Chondrocyte (in vitro differentiated cells): Measurements from ENCODE around the gene SMIM20. TPM values are rescaled to one million over a fixed set of nuclear protein-coding genes. Genes with fewer than 3 reads are reported as not detected.

Experiments used
- DNase-seq: peaks from one replicate; pipeline ENCODE4 v3.0.0; 2021; ENCODE audit warnings: mixed read lengths, low spot score
- H3K27ac Mint-ChIP-seq: one replicate; pipeline ENCODE4 v1.8.0; 2021; ENCODE audit warnings: mild to moderate bottlenecking, moderate library complexity, mixed read lengths; ENCODE audit not compliant: unreplicated experiment
- H3K27me3 Mint-ChIP-seq: 2 replicates; pipeline ENCODE4 v1.8.0; 2021; ENCODE audit warnings: low read depth, mixed read lengths
- H3K36me3 Mint-ChIP-seq: 2 replicates; pipeline ENCODE4 v1.8.0; 2021; ENCODE audit warnings: low read depth, mixed read lengths
- H3K4me1 Mint-ChIP-seq: 2 replicates; pipeline ENCODE4 v1.8.0; 2021; ENCODE audit warnings: low read depth, mild to moderate bottlenecking, mixed read lengths
- H3K4me3 Mint-ChIP-seq: one replicate; pipeline ENCODE4 v1.8.0; 2021; ENCODE audit warnings: mild to moderate bottlenecking, moderate library complexity, mixed read lengths; ENCODE audit not compliant: unreplicated experiment
- H3K9me3 Mint-ChIP-seq: 2 replicates; pipeline ENCODE4 v1.8.0; 2021; ENCODE audit warnings: low read depth, mixed read lengths
- total RNA-seq: library from RNA; stranded (reverse); gene quantifications from 3 replicates; pipeline ENCODE4 v1.2.1, GENCODE V29; 2021
- TF ChIP-seq, protein P1 (sequence below): fragments of 200-600 bp; sonication (generic); IDR thresholded peaks from 2 replicates; pipeline ENCODE4 v1.5.0; 2021; ENCODE audit warnings: antibody characterized with exemption, mild to moderate bottlenecking, moderate library complexity

The SMIM20 gene
- total RNA-seq, 1 donor from 2014 or later = 19.7 TPM

DNA sequence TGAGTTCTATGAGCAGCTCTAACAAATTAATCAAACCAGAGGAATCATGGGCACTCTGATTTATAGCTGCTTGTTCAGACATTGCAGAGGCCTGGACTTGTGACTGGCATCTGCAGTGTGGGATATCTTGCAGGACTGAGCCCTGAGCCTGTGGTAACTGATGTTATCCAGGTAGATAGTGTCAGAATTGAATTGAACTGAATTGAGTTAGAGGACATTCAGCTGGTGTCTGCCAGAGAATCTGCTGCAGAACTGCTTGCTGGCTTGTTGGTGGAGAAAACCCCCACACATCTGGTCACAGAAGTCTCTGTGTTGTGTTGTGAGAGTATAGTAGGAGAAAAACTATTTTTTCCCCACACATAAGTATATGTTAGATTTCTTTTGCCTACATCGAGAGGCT, 42.2 kb downstream of the SMIM20 start:
- no peaks in the 10 kb centered on the region for H3K36me3 Mint-ChIP-seq
- TF ChIP-seq, protein P1, sequence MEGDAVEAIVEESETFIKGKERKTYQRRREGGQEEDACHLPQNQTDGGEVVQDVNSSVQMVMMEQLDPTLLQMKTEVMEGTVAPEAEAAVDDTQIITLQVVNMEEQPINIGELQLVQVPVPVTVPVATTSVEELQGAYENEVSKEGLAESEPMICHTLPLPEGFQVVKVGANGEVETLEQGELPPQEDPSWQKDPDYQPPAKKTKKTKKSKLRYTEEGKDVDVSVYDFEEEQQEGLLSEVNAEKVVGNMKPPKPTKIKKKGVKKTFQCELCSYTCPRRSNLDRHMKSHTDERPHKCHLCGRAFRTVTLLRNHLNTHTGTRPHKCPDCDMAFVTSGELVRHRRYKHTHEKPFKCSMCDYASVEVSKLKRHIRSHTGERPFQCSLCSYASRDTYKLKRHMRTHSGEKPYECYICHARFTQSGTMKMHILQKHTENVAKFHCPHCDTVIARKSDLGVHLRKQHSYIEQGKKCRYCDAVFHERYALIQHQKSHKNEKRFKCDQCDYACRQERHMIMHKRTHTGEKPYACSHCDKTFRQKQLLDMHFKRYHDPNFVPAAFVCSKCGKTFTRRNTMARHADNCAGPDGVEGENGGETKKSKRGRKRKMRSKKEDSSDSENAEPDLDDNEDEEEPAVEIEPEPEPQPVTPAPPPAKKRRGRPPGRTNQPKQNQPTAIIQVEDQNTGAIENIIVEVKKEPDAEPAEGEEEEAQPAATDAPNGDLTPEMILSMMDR = no peak
- H3K4me3 Mint-ChIP-seq = no peak overlapping the region
- DNase-seq = no peak
- peaks cover 7% of the 10 kb centered on the region for H3K27me3 Mint-ChIP-seq
- H3K4me1 Mint-ChIP-seq = peaks cover 7% of the 10 kb centered on the region
- H3K9me3 Mint-ChIP-seq = peaks cover 3% of the 10 kb centered on the region
- H3K27ac Mint-ChIP-seq = no peak overlapping the region

DNA sequence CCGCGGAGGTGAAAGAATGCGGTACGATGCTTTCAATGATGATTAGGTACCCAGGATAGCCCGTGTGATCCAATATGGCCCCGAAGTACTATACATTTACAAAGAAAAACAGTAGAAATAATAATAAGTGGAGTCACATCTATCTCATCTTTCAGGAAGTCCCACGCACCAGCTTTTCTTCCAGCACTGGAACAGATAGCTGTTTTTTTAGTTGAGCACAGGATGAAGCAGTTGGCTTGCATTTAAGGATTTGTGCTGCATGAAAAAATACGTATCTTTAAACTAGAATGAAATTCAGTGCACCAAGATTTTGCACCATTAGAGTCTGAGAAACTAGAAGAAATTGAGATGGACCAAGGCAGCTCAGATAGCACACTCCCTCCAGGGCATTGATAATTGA, 44.1 kb downstream of the SMIM20 start:
- Mint-ChIP-seq H3K36me3 (no peaks in the 10 kb centered on the region), H3K9me3 (peaks cover 3% of the 10 kb centered on the region), H3K4me3 (no peak overlapping the region), H3K4me1 (peaks cover 6% of the 10 kb centered on the region), H3K27ac (no peak overlapping the region), H3K27me3 (peaks cover 7% of the 10 kb centered on the region)
- TF ChIP-seq, protein P1 = no peak
- no peak for DNase-seq

DNA sequence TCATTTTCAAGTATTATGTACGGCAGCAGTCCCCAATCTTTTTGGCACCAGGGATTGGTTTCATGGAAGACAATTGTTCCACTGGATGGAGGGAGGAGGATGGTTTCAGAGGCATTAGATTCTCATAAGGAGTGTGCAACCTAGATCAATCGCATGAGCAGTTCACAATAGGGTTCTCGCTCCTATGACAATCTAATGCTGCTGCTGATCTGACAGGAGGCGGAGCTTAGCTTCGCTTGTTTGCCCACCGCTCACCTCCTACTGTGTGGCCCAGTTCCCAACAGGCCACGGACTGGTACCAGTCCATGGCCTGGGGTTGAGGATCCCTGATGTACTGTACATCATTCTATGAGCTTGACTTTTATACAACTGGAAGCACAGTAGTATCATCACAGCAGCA, 48.4 kb downstream of the SMIM20 start:
- no peak overlapping the region for H3K27ac Mint-ChIP-seq
- no peak for DNase-seq
- TF ChIP-seq, protein P1 = no peak
- H3K4me3 Mint-ChIP-seq = no peak overlapping the region
- no peaks in the 10 kb centered on the region for H3K4me1 Mint-ChIP-seq
- peaks cover 2% of the 10 kb centered on the region for H3K36me3 Mint-ChIP-seq
- H3K9me3 Mint-ChIP-seq = peaks cover 3% of the 10 kb centered on the region
- no peaks in the 10 kb centered on the region for H3K27me3 Mint-ChIP-seq

DNA sequence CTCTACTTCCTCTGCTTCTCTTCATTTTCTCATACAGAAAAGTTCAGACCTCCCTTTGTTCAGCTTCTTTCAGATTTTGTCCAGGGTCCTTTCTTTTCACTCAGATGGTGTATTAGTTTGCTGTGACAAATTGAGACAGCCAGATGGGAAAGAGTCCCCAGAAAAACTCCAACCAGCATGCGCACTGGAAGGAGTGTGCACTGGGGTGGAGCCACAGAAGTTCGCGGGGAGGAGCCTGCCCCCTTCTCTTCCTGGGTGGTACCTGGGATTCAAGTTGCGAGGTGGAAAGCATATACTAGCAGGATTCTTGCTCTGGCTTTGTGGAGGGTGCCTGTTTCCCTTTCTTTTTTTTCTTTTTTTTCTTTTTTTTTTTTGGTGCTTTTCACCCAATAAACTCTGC, 51.6 kb downstream of the SMIM20 start:
- Mint-ChIP-seq H3K27ac (no peak overlapping the region), H3K27me3 (no peaks in the 10 kb centered on the region), H3K4me3 (no peak overlapping the region), H3K9me3 (peaks cover 3% of the 10 kb centered on the region), H3K36me3 (peaks cover 2% of the 10 kb centered on the region), H3K4me1 (peaks cover 11% of the 10 kb centered on the region)
- DNase-seq = no peak
- TF ChIP-seq, protein P1 = no peak

DNA sequence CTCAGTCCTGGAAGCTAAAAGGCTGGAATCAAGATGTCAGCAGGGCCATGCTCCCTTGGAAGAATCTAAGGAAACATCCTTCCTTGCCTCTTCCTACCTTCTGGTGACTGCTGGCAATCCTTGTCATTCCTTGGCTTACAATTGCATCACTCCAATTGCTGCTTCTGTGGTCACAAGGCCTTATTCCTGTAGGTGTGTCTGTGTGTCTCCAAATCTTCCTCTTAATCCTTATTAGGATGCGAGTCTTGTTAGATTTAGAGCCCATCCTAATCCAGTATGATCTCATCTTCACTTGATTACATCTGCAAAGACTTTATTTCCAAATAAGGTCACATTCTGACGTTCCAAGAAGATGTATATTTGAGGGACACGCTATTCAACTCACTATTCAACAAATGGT, 52.2 kb downstream of the SMIM20 start:
- H3K9me3 Mint-ChIP-seq = peaks cover 3% of the 10 kb centered on the region

More for the DNA sequence above, 52.2 kb downstream of the SMIM20 start:
- Mint-ChIP-seq H3K4me1 (peaks cover 15% of the 10 kb centered on the region), H3K4me3 (no peak overlapping the region), H3K36me3 (peaks cover 2% of the 10 kb centered on the region), H3K27me3 (no peaks in the 10 kb centered on the region), H3K27ac (no peak overlapping the region)
- TF ChIP-seq, protein P1 = no peak
- DNase-seq = no peak
